Skeletal muscle cell (primary cell): ENCODE results near the gene RPS6KA3.
A peak's percentile ranks its signal among the peaks of the same experiment; 100 is the strongest.
"Not testable (repeated sequence)": the region's sequence is repeated elsewhere in the genome, so short reads cannot be mapped to it uniquely, and the experiment has no call there.

Experiments
- DNase-seq: peaks from one replicate; pipeline ENCODE4 v3.0.0-alpha.2; 2010; ENCODE audit warnings: low read depth
- H3K4me3 ChIP-seq: 2 replicates; pipeline ENCODE4 v1.5.1; 2011; ENCODE audit warnings: low read depth, mild to moderate bottlenecking, control low read depth, low read length, moderate library complexity

RPS6KA3 gene

GRCh38 chrX:20162516-20162915, 104.2 kb downstream of the RPS6KA3 start:
- not testable (repeated sequence) for DNase-seq, H3K4me3 ChIP-seq

- no peak overlapping the region for H3K4me3 ChIP-seq
- DNase-seq = no peak
Observed at GRCh38 chrX:20159797-20160385, 106.8 kb downstream of the RPS6KA3 start.

GRCh38 chrX:20151689-20152088, 115.0 kb downstream of the RPS6KA3 start:
- DNase-seq = no peak
- no peak overlapping the region for H3K4me3 ChIP-seq

- H3K4me3 ChIP-seq = no peak overlapping the region
- no peak for DNase-seq
Observed at GRCh38 chrX:20149326-20149725, 117.4 kb downstream of the RPS6KA3 start.

- no peak overlapping the region for H3K4me3 ChIP-seq
- no peak for DNase-seq
Observed at GRCh38 chrX:20147561-20147960, 119.1 kb downstream of the RPS6KA3 start.

GRCh38 chrX:20144491-20144890, 122.2 kb downstream of the RPS6KA3 start:
- no peak for DNase-seq
- no peak overlapping the region for H3K4me3 ChIP-seq

- H3K4me3 ChIP-seq = no peak overlapping the region
- no peak for DNase-seq
Observed at GRCh38 chrX:20143561-20143960, 123.1 kb downstream of the RPS6KA3 start.

- H3K4me3 ChIP-seq = no peak overlapping the region
- DNase-seq = no peak
Observed at GRCh38 chrX:20143111-20143510, 123.6 kb downstream of the RPS6KA3 start.

GRCh38 chrX:20141281-20142220, 125.2 kb downstream of the RPS6KA3 start, which contains the start of gene EIF1AX:
TSS of gene EIF1AX (minus strand) at chrX:20141838. CDS start at chrX:20141640, 198 bp downstream.
- peak within 1 kb of the TSS; percentile 74 for H3K4me3 ChIP-seq
- DNase-seq = peak; percentile 92

- DNase-seq = no peak
- peak overlapping the region; percentile 74 for H3K4me3 ChIP-seq
Observed at GRCh38 chrX:20140420-20140819, 126.3 kb downstream of the RPS6KA3 start.

- peak overlapping the region; percentile 74 for H3K4me3 ChIP-seq
- peak; percentile 19 for DNase-seq
Observed at GRCh38 chrX:20139966-20140365, 126.7 kb downstream of the RPS6KA3 start.

GRCh38 chrX:20135944-20136343, 130.8 kb downstream of the RPS6KA3 start:
- no peak for DNase-seq

GRCh38 chrX:20132666-20133065, 134.0 kb downstream of the RPS6KA3 start:
- no peak overlapping the region for H3K4me3 ChIP-seq
- no peak for DNase-seq

More at GRCh38 chrX:20135944-20136343, 130.8 kb downstream of the RPS6KA3 start:
- H3K4me3 ChIP-seq = no peak overlapping the region

GRCh38 chrX:20130357-20130756, 136.4 kb downstream of the RPS6KA3 start:
- no peak overlapping the region for H3K4me3 ChIP-seq
- DNase-seq = no peak

GRCh38 chrX:20129547-20129946, 137.2 kb downstream of the RPS6KA3 start:
- no peak for DNase-seq
- no peak overlapping the region for H3K4me3 ChIP-seq

GRCh38 chrX:20128670-20129069, 138.0 kb downstream of the RPS6KA3 start:
- H3K4me3 ChIP-seq = no peak overlapping the region
- DNase-seq = no peak

GRCh38 chrX:20127440-20127839, 139.3 kb downstream of the RPS6KA3 start:
- not testable (repeated sequence) for H3K4me3 ChIP-seq, DNase-seq

- H3K4me3 ChIP-seq, DNase-seq: not testable (repeated sequence)
Observed at GRCh38 chrX:20126833-20127232, 139.9 kb downstream of the RPS6KA3 start.

- H3K4me3 ChIP-seq = no peak overlapping the region
- no peak for DNase-seq
Observed at GRCh38 chrX:20124964-20125363, 141.7 kb downstream of the RPS6KA3 start.

GRCh38 chrX:20118065-20118824, 148.5 kb downstream of the RPS6KA3 start:
- no peak overlapping the region for H3K4me3 ChIP-seq
- DNase-seq = no peak
